ENCODE data around the gene KLRC3.

Gene KLRC3

GRCh38 chr12:10456856-10457255 is 36.5 kb upstream of the KLRC3 start:
- H3K9me2 ChIP-seq (replicated peaks; ENCODE audit: insufficient read depth, low read length), result no peaks in the 10 kb centered on the region
- no peaks in the 10 kb centered on the region for H3K27me3 ChIP-seq (replicated peaks; ENCODE audit: insufficient read depth, low read length)
- H3K36me3 ChIP-seq (replicated peaks; ENCODE audit: insufficient read depth, low read length), result no peaks in the 10 kb centered on the region
- peaks cover 16% of the 10 kb centered on the region for H3K4me1 ChIP-seq (ENCODE audit: low read length)
- H3K27ac ChIP-seq (ENCODE audit: low read length), result no peak overlapping the region
- no peak for TF ChIP-seq EZH2 (optimal IDR thresholded peaks at IDR 0.05; ENCODE audit: low read depth, low read length)
- TF ChIP-seq, protein P1, sequence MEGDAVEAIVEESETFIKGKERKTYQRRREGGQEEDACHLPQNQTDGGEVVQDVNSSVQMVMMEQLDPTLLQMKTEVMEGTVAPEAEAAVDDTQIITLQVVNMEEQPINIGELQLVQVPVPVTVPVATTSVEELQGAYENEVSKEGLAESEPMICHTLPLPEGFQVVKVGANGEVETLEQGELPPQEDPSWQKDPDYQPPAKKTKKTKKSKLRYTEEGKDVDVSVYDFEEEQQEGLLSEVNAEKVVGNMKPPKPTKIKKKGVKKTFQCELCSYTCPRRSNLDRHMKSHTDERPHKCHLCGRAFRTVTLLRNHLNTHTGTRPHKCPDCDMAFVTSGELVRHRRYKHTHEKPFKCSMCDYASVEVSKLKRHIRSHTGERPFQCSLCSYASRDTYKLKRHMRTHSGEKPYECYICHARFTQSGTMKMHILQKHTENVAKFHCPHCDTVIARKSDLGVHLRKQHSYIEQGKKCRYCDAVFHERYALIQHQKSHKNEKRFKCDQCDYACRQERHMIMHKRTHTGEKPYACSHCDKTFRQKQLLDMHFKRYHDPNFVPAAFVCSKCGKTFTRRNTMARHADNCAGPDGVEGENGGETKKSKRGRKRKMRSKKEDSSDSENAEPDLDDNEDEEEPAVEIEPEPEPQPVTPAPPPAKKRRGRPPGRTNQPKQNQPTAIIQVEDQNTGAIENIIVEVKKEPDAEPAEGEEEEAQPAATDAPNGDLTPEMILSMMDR (IDR thresholded peaks at IDR 0.05; ENCODE audit: low read length), result no peak
- no peak for TF ChIP-seq EZH2phosphoT487 (IDR thresholded peaks at IDR 0.05; ENCODE audit: low read length)
- H3K79me2 ChIP-seq (ENCODE audit: low read length), result no peaks in the 10 kb centered on the region
- no peak overlapping the region for H3K9ac ChIP-seq (ENCODE audit: low read length)
- H2AFZ ChIP-seq (ENCODE audit: low read length), result no peak overlapping the region
- H3K4me2 ChIP-seq (ENCODE audit: low read depth, low read length), result no peak overlapping the region
- H3K9me3 ChIP-seq (replicated peaks; ENCODE audit: insufficient read depth, low read length), result no peaks in the 10 kb centered on the region
- no peaks in the 10 kb centered on the region for H3F3A ChIP-seq (ENCODE audit: insufficient read depth, low read length)
- H3K4me3 ChIP-seq (ENCODE audit: low read length), result no peak overlapping the region
- H4K20me1 ChIP-seq (ENCODE audit: insufficient read depth, low read length), result no peaks in the 10 kb centered on the region
- DNase-seq, result no peak

DNA sequence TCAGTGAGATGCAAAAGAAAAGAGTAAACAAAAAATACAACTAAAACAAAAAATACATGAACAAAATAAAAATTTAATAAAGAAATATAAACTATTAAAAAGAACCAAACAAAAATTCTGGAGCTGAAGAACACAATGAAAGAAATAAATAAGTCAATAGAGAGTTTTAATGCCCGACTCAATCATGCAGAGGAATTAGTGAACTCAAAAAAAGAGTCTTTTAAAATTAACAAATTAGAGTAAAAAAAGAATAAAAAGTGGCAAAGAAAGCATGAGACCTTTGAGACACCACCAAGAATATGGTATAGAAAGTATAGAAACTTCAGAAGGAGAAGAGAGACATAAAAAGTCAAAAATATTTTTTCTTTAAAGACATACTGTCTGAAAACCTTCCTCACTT is 35.4 kb upstream of the KLRC3 start:
- no peak for DNase-seq
- Histone ChIP-seq H3K27ac (ENCODE audit: low read length) (no peak overlapping the region), H3K9me3 (replicated peaks; ENCODE audit: insufficient read depth, low read length) (no peaks in the 10 kb centered on the region), H3K9me2 (replicated peaks; ENCODE audit: insufficient read depth, low read length) (no peaks in the 10 kb centered on the region), H3K4me1 (ENCODE audit: low read length) (peaks cover 16% of the 10 kb centered on the region), H3F3A (ENCODE audit: insufficient read depth, low read length) (no peaks in the 10 kb centered on the region), H3K4me3 (ENCODE audit: low read length) (no peak overlapping the region), H3K27me3 (replicated peaks; ENCODE audit: insufficient read depth, low read length) (no peaks in the 10 kb centered on the region), H2AFZ (ENCODE audit: low read length) (no peak overlapping the region), H3K36me3 (replicated peaks; ENCODE audit: insufficient read depth, low read length) (no peaks in the 10 kb centered on the region), H3K9ac (ENCODE audit: low read length) (no peak overlapping the region), H3K79me2 (ENCODE audit: low read length) (no peaks in the 10 kb centered on the region), H3K4me2 (ENCODE audit: low read depth, low read length) (no peak overlapping the region), H4K20me1 (ENCODE audit: insufficient read depth, low read length) (no peaks in the 10 kb centered on the region)
- TF ChIP-seq, protein P1 (IDR thresholded peaks at IDR 0.05; ENCODE audit: low read length), result no peak
- TF ChIP-seq EZH2 (optimal IDR thresholded peaks at IDR 0.05; ENCODE audit: low read depth, low read length) (no peak), EZH2phosphoT487 (IDR thresholded peaks at IDR 0.05; ENCODE audit: low read length) (no peak)

- no peak overlapping the region for H3K4me2 ChIP-seq (ENCODE audit: low read depth, low read length)
- peaks cover 16% of the 10 kb centered on the region for H3K4me1 ChIP-seq (ENCODE audit: low read length)
- no peak overlapping the region for H2AFZ ChIP-seq (ENCODE audit: low read length)
- no peaks in the 10 kb centered on the region for H3F3A ChIP-seq (ENCODE audit: insufficient read depth, low read length)
- H3K9me2 ChIP-seq (replicated peaks; ENCODE audit: insufficient read depth, low read length), result no peaks in the 10 kb centered on the region
- peak overlapping the region; percentile 3; the same call in 1 of the 2 replicates for H3K27ac ChIP-seq (ENCODE audit: low read length)
- DNase-seq, result peak; percentile 62
- no peak for TF ChIP-seq EZH2 (optimal IDR thresholded peaks at IDR 0.05; ENCODE audit: low read depth, low read length)
- no peak for TF ChIP-seq EZH2phosphoT487 (IDR thresholded peaks at IDR 0.05; ENCODE audit: low read length)
- TF ChIP-seq, protein P1 (IDR thresholded peaks at IDR 0.05; ENCODE audit: low read length), result no peak
- no peaks in the 10 kb centered on the region for H4K20me1 ChIP-seq (ENCODE audit: insufficient read depth, low read length)
- no peak overlapping the region for H3K4me3 ChIP-seq (ENCODE audit: low read length)
- H3K36me3 ChIP-seq (replicated peaks; ENCODE audit: insufficient read depth, low read length), result no peaks in the 10 kb centered on the region
- no peaks in the 10 kb centered on the region for H3K27me3 ChIP-seq (replicated peaks; ENCODE audit: insufficient read depth, low read length)
- H3K9me3 ChIP-seq (replicated peaks; ENCODE audit: insufficient read depth, low read length), result no peaks in the 10 kb centered on the region
- H3K9ac ChIP-seq (ENCODE audit: low read length), result no peak overlapping the region
- no peaks in the 10 kb centered on the region for H3K79me2 ChIP-seq (ENCODE audit: low read length)
Measured at GRCh38 chr12:10454531-10454930, 34.1 kb upstream of the KLRC3 start.
